Vagina (tissue), 2 donors: ENCODE measurements around the gene VAMP7.

Experiments
- POLR2A ChIP-seq, 2 donors: fragments of 450-650 bp; IDR thresholded peaks; one replicate each; pipeline ENCODE4 v1.6.1; 2017; ENCODE audit warnings: antibody characterized with exemption in 2 of 2, mild to moderate bottlenecking in 2 of 2, moderate library complexity in 2 of 2
- TF ChIP-seq, protein P1 (sequence below), 3 experiments: fragments of 450-650 bp in 2 of 3; fragments of 200-600 bp in 1 of 3; sonication (generic) in 1 of 3; IDR thresholded peaks; one replicate each; pipeline ENCODE4 v1.5.1; 2017 to 2019; ENCODE audit warnings: antibody characterized with exemption in 3 of 3, mild to moderate bottlenecking in 2 of 3, moderate library complexity in 2 of 3

- TF ChIP-seq, protein P1, sequence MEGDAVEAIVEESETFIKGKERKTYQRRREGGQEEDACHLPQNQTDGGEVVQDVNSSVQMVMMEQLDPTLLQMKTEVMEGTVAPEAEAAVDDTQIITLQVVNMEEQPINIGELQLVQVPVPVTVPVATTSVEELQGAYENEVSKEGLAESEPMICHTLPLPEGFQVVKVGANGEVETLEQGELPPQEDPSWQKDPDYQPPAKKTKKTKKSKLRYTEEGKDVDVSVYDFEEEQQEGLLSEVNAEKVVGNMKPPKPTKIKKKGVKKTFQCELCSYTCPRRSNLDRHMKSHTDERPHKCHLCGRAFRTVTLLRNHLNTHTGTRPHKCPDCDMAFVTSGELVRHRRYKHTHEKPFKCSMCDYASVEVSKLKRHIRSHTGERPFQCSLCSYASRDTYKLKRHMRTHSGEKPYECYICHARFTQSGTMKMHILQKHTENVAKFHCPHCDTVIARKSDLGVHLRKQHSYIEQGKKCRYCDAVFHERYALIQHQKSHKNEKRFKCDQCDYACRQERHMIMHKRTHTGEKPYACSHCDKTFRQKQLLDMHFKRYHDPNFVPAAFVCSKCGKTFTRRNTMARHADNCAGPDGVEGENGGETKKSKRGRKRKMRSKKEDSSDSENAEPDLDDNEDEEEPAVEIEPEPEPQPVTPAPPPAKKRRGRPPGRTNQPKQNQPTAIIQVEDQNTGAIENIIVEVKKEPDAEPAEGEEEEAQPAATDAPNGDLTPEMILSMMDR (IDR thresholded peaks at IDR 0.05), result no peak
- TF ChIP-seq POLR2A (IDR thresholded peaks at IDR 0.05), result no peak
These were observed 87.1 kb downstream of the VAMP7 start for GRCh38 chrX:155968326-155968661.
